Pancreas (tissue), 10 donors: ENCODE results near the gene MAPKAP1. TPM values are rescaled to one million over a fixed set of nuclear protein-coding genes. Genes with fewer than 3 reads are reported as not detected.
A peak's percentile ranks its signal among the peaks of the same experiment; 100 is the strongest.

Source experiments
- ATAC-seq, 4 donors: fragments of 200-7000 bp; cut with Tn5 transposase; one replicate each; pipeline versions ENCODE4 v1.8.0 to v1.9.1; 2020; ENCODE audit warnings: mild to moderate bottlenecking in 4 of 4, moderate library complexity in 4 of 4
- DNase-seq, 6 donors: peaks; one replicate each; pipeline ENCODE4 v3.0.0-alpha.2; 2020
- FAIRE-seq: peaks from 2 replicates; lab custom pipeline; 2012; peaks lifted over from hg19 to GRCh38; lab: Jason Lieb, UNC
- H3K27ac ChIP-seq, 4 donors: fragments of 200-600 bp; sonication (generic); 1 replicate in 3 of 4; 2 replicates in 1 of 4; pipeline versions ENCODE4 v1.5.0 to v1.8.0; 2020
- H3K27me3 ChIP-seq, 4 donors: fragments of 200-600 bp; one replicate each; pipeline ENCODE4 v1.8.0; 2021
- H3K36me3 ChIP-seq, 3 donors: fragments of 200-600 bp; sonication (generic) in 1 of 3; one replicate each; pipeline versions ENCODE4 v1.5.0 to v1.8.0; 2020 to 2021
- H3K4me1 ChIP-seq, 3 donors: fragments of 200-600 bp; one replicate each; pipeline ENCODE4 v1.8.0; 2021
- H3K4me3 ChIP-seq, 4 donors: fragments of 200-600 bp; sonication (generic) in 2 of 4; one replicate each; pipeline versions ENCODE4 v1.5.0 to v1.8.0; 2020 to 2021
- H3K9me3 ChIP-seq, 4 donors: fragments of 200-600 bp; one replicate each; pipeline ENCODE4 v1.8.0; 2021
- WGBS, 2 donors: extraction: QIAGEN DNeasy Blood & Tissue Kit; methylation state at CpG; one replicate each; pipeline ENCODE4 v1.1.7; 2013; 5-methylcytosine and 5-hydroxymethylcytosine counted together
- intact Hi-C, 3 donors: fragments of 100-400 bp; cut with DNase I; formaldehyde crosslinking; loops; one replicate each; pipeline versions ENCODE4 v1.11.1 to v1.14.2; 2022
- polyA plus RNA-seq, 2 donors: library from polyadenylated mRNA; stranded (reverse); fragments of 200-250 nt; gene quantifications; one replicate each; pipeline ENCODE4 v1.2.3, GENCODE V29; 2013
- total RNA-seq, 6 donors: library from RNA; stranded (reverse); fragmentation: NEBNext Ultra II Directional in 4 of 6; extraction: Animal tissue kit (Norgen Biotek cat#: 25700) in 4 of 6; gene quantifications; one replicate each; pipeline versions ENCODE4 v1.2.1 to v1.2.4, GENCODE V29; 2021 to 2023
- TF ChIP-seq, protein P1 (sequence below), 4 donors: fragments of 200-600 bp; sonication (generic) in 3 of 4; IDR thresholded peaks; one replicate each; pipeline versions ENCODE4 v1.5.0 to v1.8.0; 2021; ENCODE audit warnings: antibody characterized with exemption in 4 of 4
- donor health status: healthy with polysubstance abuse.
- donor health status: DM: no; HTN: no; CAD: no; lungs with moderate emphysema.
- donor health status: DM: no; HTN: no; CAD: no.
- donor health status: control.
- donor health status: control.
- donor health status: Bipolar disorder and iron deficiency.
- donor health status: DM: yes; HTN: yes; CAD: no.
- donor health status: DM: no; HTN: no; CAD: no.
- donor health status: DM: no; HTN: no; CAD: no.
- donor health status: DM: yes; HTN: yes; CAD: no.

Gene MAPKAP1
- total and polyA plus RNA-seq, 8 donors = 18.7 to 42.0 (median 30.4) TPM

DNA sequence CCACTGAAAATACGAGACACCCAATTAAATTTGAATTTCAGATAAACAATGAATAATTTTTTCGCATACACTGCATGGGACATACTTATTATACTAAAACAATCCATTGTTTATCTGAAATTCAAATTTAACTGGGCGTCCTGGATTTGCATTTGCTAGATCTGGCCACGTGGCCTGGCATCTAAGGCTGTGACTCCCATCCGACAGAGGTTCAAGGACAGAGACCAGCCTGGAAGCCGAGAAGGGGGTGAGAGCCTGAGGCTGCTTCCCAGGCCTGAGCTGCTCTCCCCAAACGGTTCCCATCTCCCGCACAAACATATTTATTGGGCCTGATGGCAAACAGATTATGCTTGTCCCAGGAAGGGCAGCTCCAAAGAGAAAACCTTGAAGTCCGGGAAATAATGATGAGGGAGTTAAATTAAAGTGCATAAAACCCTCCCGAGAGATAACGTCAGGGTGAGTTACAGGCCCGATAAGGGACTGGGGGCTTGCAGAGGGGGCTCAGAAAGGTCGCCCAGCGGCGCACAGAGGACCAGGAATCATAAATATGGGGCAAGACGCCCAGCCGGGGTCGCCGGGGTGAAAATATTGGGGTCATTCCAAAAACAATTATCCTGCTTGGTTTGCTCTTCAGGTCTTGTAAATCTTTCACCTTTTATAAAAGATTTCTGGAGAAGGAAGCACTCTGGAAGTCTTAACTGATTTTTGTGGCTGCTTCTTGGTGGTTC lies 281.7 kb downstream of the MAPKAP1 start:
- FAIRE-seq = no peak
- H3K27ac ChIP-seq = no peak overlapping the region
- ATAC-seq = no peak
- no peaks in the 10 kb centered on the region for H3K36me3 ChIP-seq
- 64 to 66% methylated on average over 19 of the region's 19 CpGs for WGBS, 2 donors
- peak in 1 of 6 donors; percentile 14 for DNase-seq
- no peaks in the 10 kb centered on the region for H3K27me3 ChIP-seq
- no peaks in the 10 kb centered on the region for H3K9me3 ChIP-seq
- H3K4me3 ChIP-seq = no peak overlapping the region
- intact Hi-C loops = no loop called here
- H3K4me1 ChIP-seq = no peaks in the 10 kb centered on the region
- TF ChIP-seq, protein P1, sequence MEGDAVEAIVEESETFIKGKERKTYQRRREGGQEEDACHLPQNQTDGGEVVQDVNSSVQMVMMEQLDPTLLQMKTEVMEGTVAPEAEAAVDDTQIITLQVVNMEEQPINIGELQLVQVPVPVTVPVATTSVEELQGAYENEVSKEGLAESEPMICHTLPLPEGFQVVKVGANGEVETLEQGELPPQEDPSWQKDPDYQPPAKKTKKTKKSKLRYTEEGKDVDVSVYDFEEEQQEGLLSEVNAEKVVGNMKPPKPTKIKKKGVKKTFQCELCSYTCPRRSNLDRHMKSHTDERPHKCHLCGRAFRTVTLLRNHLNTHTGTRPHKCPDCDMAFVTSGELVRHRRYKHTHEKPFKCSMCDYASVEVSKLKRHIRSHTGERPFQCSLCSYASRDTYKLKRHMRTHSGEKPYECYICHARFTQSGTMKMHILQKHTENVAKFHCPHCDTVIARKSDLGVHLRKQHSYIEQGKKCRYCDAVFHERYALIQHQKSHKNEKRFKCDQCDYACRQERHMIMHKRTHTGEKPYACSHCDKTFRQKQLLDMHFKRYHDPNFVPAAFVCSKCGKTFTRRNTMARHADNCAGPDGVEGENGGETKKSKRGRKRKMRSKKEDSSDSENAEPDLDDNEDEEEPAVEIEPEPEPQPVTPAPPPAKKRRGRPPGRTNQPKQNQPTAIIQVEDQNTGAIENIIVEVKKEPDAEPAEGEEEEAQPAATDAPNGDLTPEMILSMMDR (IDR thresholded peaks at IDR 0.05) = no peak

DNA sequence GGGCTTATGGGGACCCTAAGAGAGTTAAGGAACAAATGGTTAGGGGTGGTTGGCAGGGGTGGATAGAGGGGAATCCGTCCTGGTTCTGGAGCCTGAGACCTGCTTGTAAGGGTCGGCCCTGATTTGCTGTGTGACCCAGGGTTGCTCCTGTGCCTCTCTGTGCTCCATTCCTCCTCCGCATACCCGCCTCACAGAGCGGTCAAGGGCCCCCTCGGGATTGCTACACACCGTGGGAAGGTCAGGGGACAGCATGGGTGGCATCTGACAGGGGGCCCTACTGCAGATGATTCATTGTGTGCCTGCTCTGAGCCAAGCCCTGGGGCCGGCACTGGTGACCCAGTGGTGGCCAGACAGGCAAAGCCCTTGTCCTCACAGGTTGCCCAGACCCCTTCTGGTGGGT lies 283.0 kb downstream of the MAPKAP1 start:
- Histone ChIP-seq H3K36me3 (no peaks in the 10 kb centered on the region), H3K4me3 (no peak overlapping the region), H3K9me3 (no peaks in the 10 kb centered on the region), H3K27ac (no peak overlapping the region), H3K4me1 (no peaks in the 10 kb centered on the region), H3K27me3 (no peaks in the 10 kb centered on the region)
- no peak for DNase-seq
- no peak for ATAC-seq
- intact Hi-C loops = no loop called here
- 52 to 57% methylated on average over 8 of the region's 8 CpGs for WGBS, 2 donors
- FAIRE-seq = no peak
- TF ChIP-seq, protein P1 (IDR thresholded peaks at IDR 0.05) = no peak

DNA sequence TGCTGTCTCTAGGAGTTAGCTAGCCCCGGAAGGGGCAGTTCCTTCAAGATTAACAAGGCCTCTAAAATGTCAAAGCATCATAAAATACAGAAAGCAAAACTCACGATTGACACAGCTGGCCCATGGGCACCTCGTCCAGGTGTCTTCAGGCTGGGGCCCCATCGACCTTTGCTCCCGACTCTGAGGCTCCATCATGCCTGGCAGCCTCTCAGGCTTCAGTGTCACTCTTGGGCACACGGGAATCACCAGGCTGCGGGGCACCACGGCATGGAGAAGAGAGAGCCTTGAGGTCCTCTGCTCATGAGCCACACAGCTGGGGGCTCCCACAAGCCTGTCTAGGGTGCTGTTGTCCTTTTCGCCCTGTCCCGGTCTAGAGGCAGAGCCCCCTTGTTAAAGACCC lies 284.2 kb downstream of the MAPKAP1 start:
- WGBS, 2 donors = 63 to 67% methylated on average over 10 of the region's 10 CpGs
- peak in 1 of 6 donors; percentile 11 for DNase-seq
- no peaks in the 10 kb centered on the region for H3K36me3 ChIP-seq
- ATAC-seq = no peak
- intact Hi-C loops = no loop called here
- H3K27me3 ChIP-seq = no peaks in the 10 kb centered on the region
- H3K9me3 ChIP-seq = no peaks in the 10 kb centered on the region
- TF ChIP-seq, protein P1 (IDR thresholded peaks at IDR 0.05) = no peak
- no peaks in the 10 kb centered on the region for H3K4me1 ChIP-seq
- no peak overlapping the region for H3K4me3 ChIP-seq
- no peak overlapping the region for H3K27ac ChIP-seq
- no peak for FAIRE-seq

DNA sequence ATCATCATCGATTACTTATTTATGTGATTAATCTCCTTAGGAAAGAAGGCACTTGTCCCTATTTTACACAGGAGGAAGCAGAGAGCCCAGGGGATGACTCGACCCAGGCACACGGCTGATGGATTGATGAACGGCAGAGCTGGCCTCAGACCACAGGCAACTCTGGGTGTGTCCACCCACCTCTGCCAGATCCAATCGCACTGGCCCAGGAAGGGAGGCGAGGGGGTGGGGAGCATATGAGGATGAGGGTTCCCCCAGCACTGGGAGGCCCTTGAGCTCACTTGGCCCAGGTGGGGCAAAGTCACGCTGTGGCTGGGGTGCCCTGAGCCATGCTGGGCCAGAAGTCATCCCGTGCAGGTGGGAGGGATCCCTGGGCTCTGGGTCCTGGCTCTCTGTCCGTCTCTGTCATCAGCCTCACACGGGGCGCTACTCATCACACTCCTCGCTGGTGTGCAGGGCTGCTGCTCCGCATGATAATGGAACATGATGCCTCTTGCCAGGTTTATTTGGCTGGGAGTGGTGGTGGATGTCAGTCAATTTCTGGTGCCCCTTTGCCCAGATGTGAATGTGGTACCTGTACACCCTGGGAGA lies 285.3 kb downstream of the MAPKAP1 start:
- TF ChIP-seq, protein P1 (IDR thresholded peaks at IDR 0.05) = no peak
- FAIRE-seq (no peak), ATAC-seq (no peak), DNase-seq (peak in 1 of 6 donors; percentile 34)
- no peaks in the 10 kb centered on the region for H3K36me3 ChIP-seq
- no peak overlapping the region for H3K4me3 ChIP-seq
- no peak overlapping the region for H3K27ac ChIP-seq
- H3K4me1 ChIP-seq = no peaks in the 10 kb centered on the region
- intact Hi-C loops = no loop called here
- H3K27me3 ChIP-seq = no peaks in the 10 kb centered on the region
- H3K9me3 ChIP-seq = no peaks in the 10 kb centered on the region
- WGBS, 2 donors = 77 to 85% methylated on average over 13 of the region's 13 CpGs

DNA sequence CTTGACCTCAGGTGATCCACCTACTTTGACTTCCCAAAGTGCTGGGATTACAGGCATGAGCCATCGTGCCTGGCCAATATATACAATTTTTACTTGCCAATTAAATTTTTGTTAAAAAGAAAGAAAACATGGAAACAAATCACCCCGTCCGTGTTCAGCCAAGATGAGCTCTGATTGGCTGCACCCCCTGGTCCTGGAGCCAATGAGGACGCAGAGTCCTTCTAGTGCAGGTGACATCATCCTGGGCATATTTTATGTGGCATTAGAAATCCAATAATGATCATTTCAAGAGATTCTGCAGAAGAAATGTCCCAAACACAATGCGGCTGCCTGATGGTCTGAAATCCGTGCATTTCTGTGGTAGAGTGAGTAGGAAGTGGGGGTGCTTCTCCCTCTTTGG lies 285.8 kb downstream of the MAPKAP1 start:
- no peaks in the 10 kb centered on the region for H3K4me1 ChIP-seq
- WGBS, 2 donors = 87 to 91% methylated on average over 6 of the region's 6 CpGs
- DNase-seq (no peak), ATAC-seq (no peak), FAIRE-seq (no peak)
- H3K27me3 ChIP-seq = no peaks in the 10 kb centered on the region
- TF ChIP-seq, protein P1 (IDR thresholded peaks at IDR 0.05) = no peak
- no peak overlapping the region for H3K27ac ChIP-seq
- H3K4me3 ChIP-seq = no peak overlapping the region
- intact Hi-C loops = no loop called here
- H3K36me3 ChIP-seq = no peaks in the 10 kb centered on the region
- H3K9me3 ChIP-seq = no peaks in the 10 kb centered on the region
